CD4-positive, alpha-beta T cell (primary cell): ENCODE data around the gene ACBD6. TPM values are rescaled to one million over a fixed set of nuclear protein-coding genes. Genes with fewer than 3 reads are reported as not detected.
"Not testable (repeated sequence)": the region's sequence is repeated elsewhere in the genome, so short reads cannot be mapped to it uniquely, and the experiment has no call there.

ENCODE experiments used
- ATAC-seq: fragments of 200-7000 bp; cut with Tn5 transposase; one replicate; pipeline ENCODE4 v1.10.0; 2022; ENCODE audit warnings: mild to moderate bottlenecking; ENCODE audit not compliant: poor library complexity
- CTCF ChIA-PET: fragments of 350-600 bp; sonication (Branson Sonifier 250); formaldehyde crosslinking; loops from one replicate; lab custom pipeline; 2021; ENCODE audit warnings: antibody characterized with exemption, inconsistent platforms; lab: Charles Lee
- POLR2A ChIA-PET: fragments of 350-600 bp; sonication (Branson Sonifier 250); formaldehyde crosslinking; loops from one replicate; lab custom pipeline; 2021; ENCODE audit warnings: antibody characterized with exemption, inconsistent platforms; lab: Charles Lee
- DNase-seq, 14 experiments: peaks; one replicate each; pipeline ENCODE4 v3.0.0-alpha.2; 2013 to 2020; ENCODE audit warnings: mixed read lengths in 2 of 14
- H3K27ac ChIP-seq, 2 donors: one replicate each; pipeline versions ENCODE4 v1.5.1 to v1.7.0; 2013; ENCODE audit warnings: low read length in 2 of 2, low read depth in 1 of 2, mild to moderate bottlenecking in 1 of 2
- H3K27me3 ChIP-seq, 2 experiments: 1 replicate in 1 of 2; 2 replicates in 1 of 2; pipeline versions ENCODE4 v1.6.1 to v1.7.0; 2013; ENCODE audit warnings: low read length in 2 of 2, control low read depth in 1 of 2, mild to moderate bottlenecking in 1 of 2, moderate library complexity in 1 of 2; ENCODE audit not compliant: insufficient read depth in 2 of 2, control insufficient read depth in 1 of 2
- H3K36me3 ChIP-seq: one replicate; pipeline ENCODE4 v1.6.1; 2013; ENCODE audit warnings: low read length, control low read depth; ENCODE audit not compliant: insufficient read depth
- H3K4me1 ChIP-seq: one replicate; pipeline ENCODE4 v1.6.1; 2013; ENCODE audit warnings: low read length, control low read depth; ENCODE audit not compliant: insufficient read depth
- H3K4me3 ChIP-seq: one replicate; pipeline ENCODE4 v1.5.1; 2013; ENCODE audit warnings: mild to moderate bottlenecking, low read length, moderate library complexity
- H3K9me3 ChIP-seq, 2 experiments: 1 replicate in 1 of 2; 2 replicates in 1 of 2; pipeline versions ENCODE4 v1.6.1 to v1.7.0; 2013; ENCODE audit warnings: low read length in 2 of 2, mild to moderate bottlenecking in 2 of 2, control low read depth in 1 of 2, moderate library complexity in 1 of 2; ENCODE audit not compliant: control insufficient read depth in 1 of 2, insufficient read depth in 1 of 2
- H3K27ac Mint-ChIP-seq: one replicate; pipeline ENCODE4 v1.8.0; 2020; ENCODE audit warnings: mixed read lengths
- H3K27me3 Mint-ChIP-seq: one replicate; pipeline ENCODE4 v1.8.0; 2021; ENCODE audit warnings: mixed read lengths
- H3K36me3 Mint-ChIP-seq: one replicate; pipeline ENCODE4 v1.8.0; 2021; ENCODE audit warnings: low read depth, mixed read lengths
- H3K4me1 Mint-ChIP-seq: one replicate; pipeline ENCODE4 v1.8.0; 2021; ENCODE audit warnings: low read depth, mixed read lengths
- H3K4me3 Mint-ChIP-seq: one replicate; pipeline ENCODE4 v1.8.0; 2020; ENCODE audit warnings: mild to moderate bottlenecking, mixed read lengths
- H3K9me3 Mint-ChIP-seq: one replicate; pipeline ENCODE4 v1.8.0; 2020; ENCODE audit warnings: mixed read lengths
- CTCF ChIP-seq: fragments of 200-600 bp; IDR thresholded peaks from one replicate; pipeline ENCODE4 v1.8.0; 2022; ENCODE audit warnings: antibody characterized with exemption, mild to moderate bottlenecking
- intact Hi-C, 2 experiments: fragments of 100-400 bp; cut with DNase I in 1 of 2; cut with micrococcal nuclease in 1 of 2; formaldehyde crosslinking; loops; one replicate each; pipeline versions ENCODE4 v1.15.1 to v1.9.0; 2023 to 2025; cut with DNase I, micrococcal nuclease
- total RNA-seq, 174 experiments: library from RNA in 2 of 174; stranded (reverse) in 2 of 174; gene quantifications; one replicate each; pipeline ENCODE4 v1.2.3 and lab custom pipeline; 2021 to 2026

ACBD6 gene
- total RNA-seq, 2 experiments from 2014 or later = 28.2 to 28.8 TPM

- H3K36me3 Mint-ChIP-seq = peaks cover 77% of the 10 kb centered on the region
- Histone ChIP-seq H3K27ac (no peak overlapping the region), H3K4me1 (no peaks in the 10 kb centered on the region), H3K27me3 (no peaks in the 10 kb centered on the region), H3K9me3 (peaks cover 0 to 7% of the 10 kb centered on the region in 2 experiments), H3K4me3 (no peak overlapping the region), H3K36me3 (peaks cover 10% of the 10 kb centered on the region)
- H3K27me3 Mint-ChIP-seq = no peaks in the 10 kb centered on the region
- no peak overlapping the region for H3K27ac Mint-ChIP-seq
- intact Hi-C loops = loop anchor here (2.0 to 10.0 kb wide), 2 partner anchors 163 to 231 kb away; no protein-coding TSS in a partner anchor
- CTCF ChIA-PET = no interaction called here
- H3K4me1 Mint-ChIP-seq = no peaks in the 10 kb centered on the region
- H3K4me3 Mint-ChIP-seq = no peak overlapping the region
- POLR2A ChIA-PET = no interaction called here
- DNase-seq (peak in 3 of 14 experiments; percentile 25 to 30 (median 27)), ATAC-seq (no peak)
- peak; percentile 62 for TF ChIP-seq CTCF
- H3K9me3 Mint-ChIP-seq = peaks cover 11% of the 10 kb centered on the region
These were observed 86.3 kb downstream of the ACBD6 start for GRCh38 chr1:180415985-180416633.

- Mint-ChIP-seq H3K4me1 (no peaks in the 10 kb centered on the region), H3K27me3 (no peaks in the 10 kb centered on the region), H3K9me3 (peaks cover 9% of the 10 kb centered on the region), H3K36me3 (peaks cover 77% of the 10 kb centered on the region), H3K4me3 (no peak overlapping the region), H3K27ac (no peak overlapping the region)
- ATAC-seq (no peak), DNase-seq (no peak)
- Histone ChIP-seq H3K27me3 (no peaks in the 10 kb centered on the region), H3K4me1 (no peaks in the 10 kb centered on the region), H3K9me3 (peaks cover 0 to 7% of the 10 kb centered on the region in 2 experiments), H3K4me3 (no peak overlapping the region), H3K36me3 (peaks cover 14% of the 10 kb centered on the region), H3K27ac (no peak overlapping the region)
- ChIA-PET CTCF (no interaction called here), POLR2A (no interaction called here)
- intact Hi-C loops = loop anchor here in 1 of 2 experiments (10.0 kb wide), 1 partner anchor 231 kb away; no protein-coding TSS in a partner anchor
- no peak for TF ChIP-seq CTCF
These were observed 87.0 kb downstream of the ACBD6 start for GRCh38 chr1:180415236-180415848.

GRCh38 chr1:180412583-180412982, 89.8 kb downstream of the ACBD6 start:
- Mint-ChIP-seq H3K4me3 (no peak overlapping the region), H3K4me1 (no peaks in the 10 kb centered on the region), H3K27ac (no peak overlapping the region), H3K9me3 (peaks cover 4% of the 10 kb centered on the region), H3K36me3 (peaks cover 83% of the 10 kb centered on the region), H3K27me3 (no peaks in the 10 kb centered on the region)
- H3K4me3 ChIP-seq = no peak overlapping the region
- H3K36me3 ChIP-seq = peaks cover 14% of the 10 kb centered on the region
- no peak for TF ChIP-seq CTCF
- intact Hi-C loops = loop anchor here in 1 of 2 experiments (10.0 kb wide), 1 partner anchor 228 kb away; no protein-coding TSS in a partner anchor
- DNase-seq (no peak), ATAC-seq (no peak)
- H3K9me3 ChIP-seq = peaks cover 0 to 7% of the 10 kb centered on the region in 2 experiments
- no peak overlapping the region for H3K27ac ChIP-seq
- ChIA-PET CTCF (no interaction called here), POLR2A (no interaction called here)
- H3K4me1 ChIP-seq = no peaks in the 10 kb centered on the region
- H3K27me3 ChIP-seq = no peaks in the 10 kb centered on the region

- H3K27me3 ChIP-seq, POLR2A ChIA-PET, H3K27me3 Mint-ChIP-seq, H3K4me3 Mint-ChIP-seq, ATAC-seq, H3K4me3 ChIP-seq, H3K27ac ChIP-seq, H3K4me1 Mint-ChIP-seq, intact Hi-C loops, H3K4me1 ChIP-seq, DNase-seq, H3K9me3 ChIP-seq, H3K9me3 Mint-ChIP-seq, H3K27ac Mint-ChIP-seq: not testable (repeated sequence)
- CTCF ChIA-PET = interaction anchor here (0.8 kb wide), 1 partner anchor 9 kb away, joined by 3 read pairs; no protein-coding TSS in a partner anchor
- peaks cover 67% of the 10 kb centered on the region for H3K36me3 Mint-ChIP-seq
- H3K36me3 ChIP-seq = peaks cover 14% of the 10 kb centered on the region
These were observed 94.2 kb downstream of the ACBD6 start for GRCh38 chr1:180408128-180408527.
